Calu3 (cell line): ENCODE measurements around the gene PLXNA2. TPM values are rescaled to one million over a fixed set of nuclear protein-coding genes. Genes with fewer than 3 reads are reported as not detected.

Experiments used
- BruUV-seq: library from RNA; stranded (reverse); fragments of 400-500 nt; replicated peaks from 2 replicates; lab custom pipeline; 2021; lab: Mats Ljungman, UMichigan
- CTCF ChIA-PET: fragments of 300-600 bp; sonication (Branson Sonifier 250); formaldehyde crosslinking; loops from one replicate; lab custom pipeline; 2022; ENCODE audit warnings: antibody characterized with exemption; lab: Charles Lee
- DNase-seq: peaks from one replicate; pipeline ENCODE4 v3.0.0; 2022
- H3K27ac Mint-ChIP-seq: one replicate; pipeline ENCODE4 v1.8.0; 2022; ENCODE audit warnings: mixed read lengths; ENCODE audit not compliant: unreplicated experiment
- H3K27me3 Mint-ChIP-seq: one replicate; pipeline ENCODE4 v1.8.0; 2022; ENCODE audit warnings: mixed read lengths; ENCODE audit not compliant: unreplicated experiment
- H3K36me3 Mint-ChIP-seq: one replicate; pipeline ENCODE4 v1.8.0; 2022; ENCODE audit warnings: mild to moderate bottlenecking, moderate library complexity, mixed read lengths; ENCODE audit not compliant: insufficient read depth, unreplicated experiment
- H3K4me1 Mint-ChIP-seq: one replicate; pipeline ENCODE4 v1.8.0; 2022; ENCODE audit warnings: mild to moderate bottlenecking, low read depth, mixed read lengths; ENCODE audit not compliant: unreplicated experiment
- H3K4me3 Mint-ChIP-seq: one replicate; pipeline ENCODE4 v1.8.0; 2022; ENCODE audit warnings: mild to moderate bottlenecking, low read depth, moderate library complexity, mixed read lengths; ENCODE audit not compliant: unreplicated experiment
- H3K9me3 Mint-ChIP-seq: one replicate; pipeline ENCODE4 v1.8.0; 2022; ENCODE audit warnings: low read depth, mixed read lengths; ENCODE audit not compliant: unreplicated experiment
- CTCF ChIP-seq: fragments of 200-600 bp; IDR thresholded peaks from one replicate; pipeline ENCODE4 v1.8.0; 2022; ENCODE audit warnings: antibody characterized with exemption; ENCODE audit not compliant: unreplicated experiment
- intact Hi-C: fragments of 100-400 bp; cut with micrococcal nuclease; formaldehyde crosslinking; loops from one replicate; pipeline ENCODE4 v1.10.0; 2022; ENCODE audit not compliant: unreplicated experiment
- total RNA-seq: library from RNA; stranded (reverse); gene quantifications from 2 replicates; pipeline ENCODE4 v1.2.3, GENCODE V29; 2022

PLXNA2 gene
- total RNA-seq, 1 experiment from 2014 or later = 16.2 TPM

GRCh38 chr1:208225954-208226937 lies 17.9 kb downstream of the PLXNA2 start:
- peaks cover 21% of the 10 kb centered on the region for H3K4me1 Mint-ChIP-seq
- H3K36me3 Mint-ChIP-seq = no peaks in the 10 kb centered on the region
- TF ChIP-seq CTCF = no peak
- intact Hi-C loops = no loop called here
- no TSS peak for BruUV-seq
- H3K27ac Mint-ChIP-seq = no peak overlapping the region
- no peaks in the 10 kb centered on the region for H3K9me3 Mint-ChIP-seq
- DNase-seq = no peak
- H3K27me3 Mint-ChIP-seq = no peaks in the 10 kb centered on the region
- CTCF ChIA-PET = no interaction called here
- H3K4me3 Mint-ChIP-seq = no peak overlapping the region

GRCh38 chr1:208224192-208224713 lies 19.9 kb downstream of the PLXNA2 start:
- no peak for DNase-seq
- Mint-ChIP-seq H3K9me3 (no peaks in the 10 kb centered on the region), H3K4me3 (no peak overlapping the region), H3K36me3 (no peaks in the 10 kb centered on the region), H3K27ac (no peak overlapping the region), H3K4me1 (peaks cover 41% of the 10 kb centered on the region), H3K27me3 (no peaks in the 10 kb centered on the region)
- intact Hi-C loops = no loop called here
- TF ChIP-seq CTCF = no peak
- no TSS peak for BruUV-seq
- CTCF ChIA-PET = interaction anchor here (0.5 kb wide), 1 partner anchor 287 kb away, joined by 4 read pairs; no protein-coding TSS in a partner anchor

- no peak overlapping the region for H3K4me3 Mint-ChIP-seq
- H3K27me3 Mint-ChIP-seq = no peaks in the 10 kb centered on the region
- CTCF ChIA-PET = interaction anchor here (0.5 kb wide), 1 partner anchor 29 kb away, joined by 10 read pairs; no protein-coding TSS in a partner anchor
- H3K9me3 Mint-ChIP-seq = no peaks in the 10 kb centered on the region
- intact Hi-C loops = no loop called here
- no peak for TF ChIP-seq CTCF
- H3K36me3 Mint-ChIP-seq = no peaks in the 10 kb centered on the region
- H3K4me1 Mint-ChIP-seq = peaks cover 34% of the 10 kb centered on the region
- BruUV-seq = no TSS peak
- no peak overlapping the region for H3K27ac Mint-ChIP-seq
- DNase-seq = no peak
Measured at GRCh38 chr1:208223136-208223535, 21.0 kb downstream of the PLXNA2 start.

- no TSS peak for BruUV-seq
- H3K27ac Mint-ChIP-seq = no peak overlapping the region
- no peaks in the 10 kb centered on the region for H3K9me3 Mint-ChIP-seq
- no peaks in the 10 kb centered on the region for H3K27me3 Mint-ChIP-seq
- intact Hi-C loops = no loop called here
- peaks cover 34% of the 10 kb centered on the region for H3K4me1 Mint-ChIP-seq
- no peak for TF ChIP-seq CTCF
- H3K36me3 Mint-ChIP-seq = no peaks in the 10 kb centered on the region
- no peak overlapping the region for H3K4me3 Mint-ChIP-seq
- CTCF ChIA-PET = interaction anchor here (0.5 to 0.6 kb wide), 2 partner anchors 30 to 200 kb away, joined by 3 to 10 read pairs; no protein-coding TSS in a partner anchor
- DNase-seq = no peak
Measured at GRCh38 chr1:208222376-208223126, 21.6 kb downstream of the PLXNA2 start.
